GM12892 (cell line): ENCODE results near the gene TRMT5.

Experiments used
- DNase-seq: peaks from one replicate; pipeline ENCODE4 v3.0.0; 2011; ENCODE audit not compliant: insufficient read length
- FAIRE-seq: peaks from 2 replicates; lab custom pipeline; 2011; peaks lifted over from hg19 to GRCh38; lab: Jason Lieb, UNC
- POLR2A ChIP-seq: IDR thresholded peaks from 2 replicates; pipeline ENCODE4 v1.6.1; 2011; ENCODE audit warnings: low read depth, low read length, control low read depth
- POLR2AphosphoS5 ChIP-seq: IDR thresholded peaks from 2 replicates; pipeline ENCODE4 v1.6.1; 2011; ENCODE audit warnings: low read depth, low read length, control low read depth
- TAF1 ChIP-seq: IDR thresholded peaks from 2 replicates; pipeline ENCODE4 v1.6.1; 2011; ENCODE audit warnings: low read depth, mild to moderate bottlenecking, control low read depth, low read length, borderline replicate concordance

The TRMT5 gene

GRCh38 chr14:60951776-60952435 lies 29.0 kb downstream of the TRMT5 start:
- TF ChIP-seq POLR2AphosphoS5 (no peak), POLR2A (no peak), TAF1 (no peak)
- DNase-seq (no peak), FAIRE-seq (no peak)

- FAIRE-seq = no peak
- TF ChIP-seq POLR2A (no peak), POLR2AphosphoS5 (no peak), TAF1 (no peak)
- DNase-seq = no peak
Measured at GRCh38 chr14:60946773-60947172, 34.1 kb downstream of the TRMT5 start.

GRCh38 chr14:60945984-60946383 lies 34.9 kb downstream of the TRMT5 start:
- TF ChIP-seq POLR2A (no peak), TAF1 (no peak), POLR2AphosphoS5 (no peak)
- FAIRE-seq (no peak), DNase-seq (no peak)

- DNase-seq (no peak), FAIRE-seq (peak; percentile 46)
- TF ChIP-seq POLR2AphosphoS5 = no peak
- no peak for TF ChIP-seq TAF1
Measured at GRCh38 chr14:60944204-60944603, 36.7 kb downstream of the TRMT5 start.

GRCh38 chr14:60943637-60944032 lies 37.2 kb downstream of the TRMT5 start:
- no peak for TF ChIP-seq POLR2AphosphoS5
- no peak for TF ChIP-seq POLR2A
- no peak for TF ChIP-seq TAF1
- DNase-seq = no peak
- no peak for FAIRE-seq

- DNase-seq (no peak), FAIRE-seq (no peak)
- no peak for TF ChIP-seq POLR2A
- no peak for TF ChIP-seq POLR2AphosphoS5
- TF ChIP-seq TAF1 = no peak
Measured at GRCh38 chr14:60935319-60935718, 45.6 kb downstream of the TRMT5 start.

GRCh38 chr14:60933920-60934655 lies 46.8 kb downstream of the TRMT5 start:
- FAIRE-seq = no peak
- TF ChIP-seq TAF1 = no peak
- no peak for TF ChIP-seq POLR2A
- TF ChIP-seq POLR2AphosphoS5 = no peak
- no peak for DNase-seq

- DNase-seq (no peak), FAIRE-seq (no peak)
- TF ChIP-seq TAF1 (no peak), POLR2A (no peak), POLR2AphosphoS5 (no peak)
Measured at GRCh38 chr14:60931218-60931617, 49.7 kb downstream of the TRMT5 start.

- peak; percentile 85 for FAIRE-seq
- peak; percentile 3 for DNase-seq
- no peak for TF ChIP-seq TAF1
- no peak for TF ChIP-seq POLR2A
- no peak for TF ChIP-seq POLR2AphosphoS5
Measured at GRCh38 chr14:60926002-60926401, 54.9 kb downstream of the TRMT5 start.

GRCh38 chr14:60925286-60925685 lies 55.6 kb downstream of the TRMT5 start:
- DNase-seq (no peak), FAIRE-seq (no peak)
- TF ChIP-seq TAF1 = no peak
- TF ChIP-seq POLR2AphosphoS5 = no peak
- no peak for TF ChIP-seq POLR2A

- TF ChIP-seq POLR2A = no peak
- TF ChIP-seq TAF1 = no peak
- TF ChIP-seq POLR2AphosphoS5 = no peak
- FAIRE-seq = no peak
- no peak for DNase-seq
Measured at GRCh38 chr14:60922050-60922449, 58.8 kb downstream of the TRMT5 start.
